HepG2 (cell line): Measurements from ENCODE around the gene PRR36. TPM values are rescaled to one million over a fixed set of nuclear protein-coding genes. Genes with fewer than 3 reads are reported as not detected.
A peak's percentile ranks its signal among the peaks of the same experiment; 100 is the strongest.

Experiments used
- ATAC-seq: fragments of 200-7000 bp; cut with Tn5 transposase; 3 replicates; pipeline ENCODE4 v1.9.1; 2020; ENCODE audit warnings: mild to moderate bottlenecking, moderate library complexity
- BruUV-seq: library from RNA; stranded (reverse); fragments of 400-500 nt; replicated peaks from 2 replicates; lab custom pipeline; 2021; lab: Mats Ljungman, UMichigan
- CTCF ChIA-PET: fragments of 300-600 bp; formaldehyde crosslinking; extraction: SDS; loops from one replicate; lab custom pipeline; 2021; ENCODE audit warnings: low total read pairs, inconsistent platforms, low intra/inter-chr PET ratio; lab: Yijun Ruan, JAX
- POLR2A ChIA-PET: fragments of 350-600 bp; sonication (Branson Sonifier 250); formaldehyde crosslinking; loops from one replicate; lab custom pipeline; 2020; ENCODE audit warnings: antibody characterized with exemption, inconsistent platforms; lab: Yijun Ruan, JAX
- DNase-seq: peaks from one replicate; pipeline ENCODE4 v3.0.0-alpha.2; 2015; ENCODE audit warnings: low spot score
- FAIRE-seq: peaks from 3 replicates; lab custom pipeline; 2011; peaks lifted over from hg19 to GRCh38; lab: Jason Lieb, UNC
- H2AFZ ChIP-seq: one replicate; pipeline ENCODE4 v1.6.1; 2011; ENCODE audit warnings: low read length, inconsistent platforms
- H3K27ac ChIP-seq: fragments of 300-600 bp; 3 replicates; pipeline ENCODE4 v1.8.0; 2011; ENCODE audit warnings: mixed run types, mild to moderate bottlenecking, mixed read lengths, low read length, inconsistent platforms; ENCODE audit not compliant: insufficient read depth; ENCODE audit errors: extremely low read length
- H3K27me3 ChIP-seq, 2 experiments: fragments of 200-600 bp in 1 of 2; 2 replicates in 1 of 2; 3 replicates in 1 of 2; pipeline versions ENCODE4 v1.6.0 to v1.8.0; 2011; ENCODE audit warnings: low read length in 2 of 2, mild to moderate bottlenecking in 2 of 2, moderate library complexity in 2 of 2, inconsistent platforms in 1 of 2; ENCODE audit not compliant: insufficient read depth in 2 of 2, control insufficient read depth in 1 of 2
- H3K36me3 ChIP-seq, 2 experiments: fragments of 200-600 bp in 1 of 2; replicated peaks in 1 of 2; 2 replicates in 1 of 2; 3 replicates in 1 of 2; pipeline versions ENCODE4 v1.5.1 to v1.8.0; 2011; ENCODE audit warnings: low read length in 2 of 2, inconsistent platforms in 1 of 2; ENCODE audit not compliant: insufficient read depth in 2 of 2, control insufficient read depth in 1 of 2
- H3K4me1 ChIP-seq: 2 replicates; pipeline ENCODE4 v1.5.1; 2012; ENCODE audit warnings: low read length, inconsistent platforms; ENCODE audit not compliant: insufficient read depth
- H3K4me2 ChIP-seq: 2 replicates; pipeline ENCODE4 v1.6.0; 2011; ENCODE audit warnings: low read depth, low read length, inconsistent platforms
- H3K4me3 ChIP-seq, 3 experiments: fragments of 200-600 bp in 1 of 3; sonication (generic), shearing (Covaris generic) in 1 of 3; replicated peaks in 1 of 3; 2 replicates each; pipeline ENCODE4 v1.5.1; 2011 to 2016; ENCODE audit warnings: low read length in 3 of 3, inconsistent platforms in 2 of 3, low read depth in 2 of 3, mild to moderate bottlenecking in 2 of 3, control low read depth in 1 of 3, mixed read lengths in 1 of 3; ENCODE audit not compliant: insufficient read depth in 1 of 3
- H3K79me2 ChIP-seq: one replicate; pipeline ENCODE4 v1.6.1; 2011; ENCODE audit warnings: low read length, inconsistent platforms; ENCODE audit not compliant: insufficient read depth
- H3K9ac ChIP-seq: 2 replicates; pipeline ENCODE4 v1.6.0; 2011; ENCODE audit warnings: mild to moderate bottlenecking, low read depth, low read length, inconsistent platforms; ENCODE audit not compliant: insufficient read depth
- H3K9me3 ChIP-seq: 2 replicates; pipeline ENCODE4 v1.5.1; 2012; ENCODE audit warnings: mild to moderate bottlenecking, low read length
- H4K20me1 ChIP-seq: 2 replicates; pipeline ENCODE4 v1.6.0; 2011; ENCODE audit warnings: inconsistent platforms, mild to moderate bottlenecking, low read length, moderate library complexity; ENCODE audit not compliant: insufficient read depth
- DDIT3 ChIP-seq: sonication (generic); formaldehyde crosslinking; IDR thresholded peaks from 2 replicates; pipeline ENCODE4 v1.4.0; 2020; ENCODE audit warnings: mild to moderate bottlenecking, missing genetic modification reagents
- FLYWCH1 ChIP-seq: sonication (generic); formaldehyde crosslinking; IDR thresholded peaks from 2 replicates; pipeline ENCODE4 v1.8.1; 2023; ENCODE audit warnings: mild to moderate bottlenecking, missing genetic modification reagents
- FOXA1 ChIP-seq, 2 experiments: fragments of 450-650 bp in 1 of 2; sonication (generic) in 1 of 2; formaldehyde crosslinking in 1 of 2; IDR thresholded peaks; 2 replicates each; pipeline versions ENCODE4 v1.4.0 to v1.6.1; 2016 to 2020; ENCODE audit warnings: missing genetic modification reagents in 1 of 2
- NR3C1 ChIP-seq: sonication (generic); formaldehyde crosslinking; IDR thresholded peaks from 2 replicates; pipeline ENCODE4 v1.4.0; 2020; ENCODE audit warnings: missing genetic modification reagents
- RBAK ChIP-seq: sonication (generic); formaldehyde crosslinking; IDR thresholded peaks from 2 replicates; pipeline ENCODE4 v1.5.1; 2020; ENCODE audit warnings: mild to moderate bottlenecking, missing genetic modification reagents
- SIN3A ChIP-seq: IDR thresholded peaks from 2 replicates; pipeline ENCODE4 v1.6.1; 2011; ENCODE audit warnings: low read depth, mild to moderate bottlenecking, control low read depth, low read length, borderline replicate concordance
- SOX6 ChIP-seq, 2 experiments: fragments of 450-650 bp in 1 of 2; sonication (generic) in 1 of 2; formaldehyde crosslinking in 1 of 2; IDR thresholded peaks; 2 replicates each; pipeline versions ENCODE4 v1.4.0 to v1.6.1; 2017 to 2020; ENCODE audit warnings: antibody characterized with exemption in 1 of 2, mild to moderate bottlenecking in 1 of 2, missing genetic modification reagents in 1 of 2
- TRIM24 ChIP-seq: sonication (generic); formaldehyde crosslinking; IDR thresholded peaks from 2 replicates; pipeline ENCODE4 v1.8.0; 2022; ENCODE audit warnings: mild to moderate bottlenecking, missing genetic modification reagents
- ZBTB43 ChIP-seq: sonication (generic); formaldehyde crosslinking; conservative IDR thresholded peaks from 2 replicates; pipeline ENCODE4 v1.4.0; 2020; ENCODE audit warnings: missing genetic modification reagents
- ZBTB44 ChIP-seq: sonication (generic); formaldehyde crosslinking; IDR thresholded peaks from 2 replicates; pipeline ENCODE4 v1.4.0; 2020; ENCODE audit warnings: missing genetic modification reagents
- ZGPAT ChIP-seq: IDR thresholded peaks from 2 replicates; pipeline ENCODE4 v1.6.1; 2016; ENCODE audit warnings: mild to moderate bottlenecking
- ZNF138 ChIP-seq: sonication (generic); formaldehyde crosslinking; IDR thresholded peaks from 2 replicates; pipeline ENCODE4 v1.5.0; 2020; ENCODE audit warnings: mild to moderate bottlenecking, low read depth, missing genetic modification reagents
- ZNF296 ChIP-seq: sonication (generic); formaldehyde crosslinking; conservative IDR thresholded peaks from 2 replicates; pipeline ENCODE4 v1.5.0; 2020; ENCODE audit warnings: mild to moderate bottlenecking, missing genetic modification reagents
- WGBS: methylation state at CpG from one replicate; pipeline ENCODE4 v1.1.6; 2017; ENCODE audit warnings: low lambda C conversion rate; 5-methylcytosine and 5-hydroxymethylcytosine counted together
- in situ Hi-C: cut with HindIII; loops from 2 replicates; pipeline ENCODE4 v1.10.0; 2017; ENCODE audit warnings: low pct_unique_long_range_greater_than_20kb; ENCODE audit not compliant: extremely low pct_ligation_motif_present
- intact Hi-C: fragments of 100-400 bp; cut with micrococcal nuclease; formaldehyde crosslinking; loops from one replicate; pipeline ENCODE4 v1.10.0; 2022; ENCODE audit not compliant: unreplicated experiment
- polyA plus RNA-seq, 8 experiments: library from polyadenylated mRNA; depleted of rRNA in 3 of 8; stranded (reverse) in 7 of 8; unstranded in 1 of 8; fragments of >200 nt; fragmentation: Illumina TruSeq in 4 of 8; extraction: Trizol in 4 of 8; gene quantifications; 2 replicates each; pipeline versions ENCODE4 v1.2.1 to v1.2.3, GENCODE V29; 2011 to 2016; ENCODE audit warnings: low read depth in 4 of 8, missing spikeins in 1 of 8, mixed read lengths in 1 of 8; ENCODE audit not compliant: insufficient read depth in 1 of 8
- total RNA-seq, 5 experiments: library from RNA; depleted of rRNA; stranded (reverse); fragments of >200 nt; fragmentation: Illumina TruSeq; extraction: Trizol; gene quantifications; 2 replicates each; pipeline ENCODE4 v1.2.3, GENCODE V29; 2016; ENCODE audit warnings: low read depth in 1 of 5

The PRR36 gene
- total and polyA plus RNA-seq, 2 of the 13 experiments (the other 11 are each of a cell fraction or from before 2014, with no cell fraction given) = 0.07 to 0.17 TPM

GRCh38 chr19:7843521-7843920 is 30.7 kb downstream of the PRR36 start:
- Histone ChIP-seq H2AFZ (no peak overlapping the region), H3K36me3 (no peaks in the 10 kb centered on the region), H3K4me1 (peaks cover 27% of the 10 kb centered on the region), H3K4me3 (no peak overlapping the region), H3K9ac (no peak overlapping the region), H3K4me2 (no peak overlapping the region), H3K27ac (no peak overlapping the region), H3K9me3 (no peaks in the 10 kb centered on the region), H3K27me3 (no peaks in the 10 kb centered on the region), H3K79me2 (no peaks in the 10 kb centered on the region), H4K20me1 (no peaks in the 10 kb centered on the region)
- intact Hi-C loops (no loop called here), in situ Hi-C loops (no loop called here)
- DNase-seq (no peak), ATAC-seq (no peak), FAIRE-seq (no peak)
- CTCF ChIA-PET = no interaction called here
- 86% methylated on average over 6 of the region's 6 CpGs for WGBS
- no TSS peak for BruUV-seq
- 0 out of 2 replicates have a peak, but pooled peaks have one; percentile 38 for TF ChIP-seq SOX6 (IDR thresholded peaks at IDR 0.05)
- TF ChIP-seq SOX6 (CRISPR knock-in tag; IDR thresholded peaks at IDR 0.05) = no peak
- TF ChIP-seq RBAK (CRISPR knock-in tag) = no peak
- TF ChIP-seq ZGPAT (CRISPR knock-in tag) = no peak
- no peak for TF ChIP-seq ZBTB44 (CRISPR knock-in tag)
- peak; percentile 33; the same call in 1 of the 2 replicates for TF ChIP-seq ZBTB43 (CRISPR knock-in tag)
- TF ChIP-seq TRIM24 = no peak
- TF ChIP-seq DDIT3 = no peak
- 0 out of 2 replicates have a peak, but pooled peaks have one; percentile 23 for TF ChIP-seq FOXA1 (IDR thresholded peaks at IDR 0.05)
- no peak for TF ChIP-seq FOXA1 (CRISPR knock-in tag; IDR thresholded peaks at IDR 0.05)
- no peak for TF ChIP-seq ZNF296 (CRISPR knock-in tag)
- TF ChIP-seq ZNF138 (CRISPR knock-in tag) = no peak
- TF ChIP-seq FLYWCH1 (CRISPR knock-in tag) = no peak
- TF ChIP-seq SIN3A = no peak
- no peak for TF ChIP-seq NR3C1
- POLR2A ChIA-PET = interaction anchor here (1.6 kb wide), 1 partner anchor 100 kb away, joined by 6 read pairs; the partner anchor contains the start of gene TIMM44
